ENCODE results near the gene CRB3. TPM values are rescaled to one million over a fixed set of nuclear protein-coding genes. Genes with fewer than 3 reads are reported as not detected.

CRB3 gene
- total and polyA plus RNA-seq, 2 of the 13 experiments (the other 11 are each of a cell fraction or from before 2014, with no cell fraction given): 10.6 to 25.6 TPM

GRCh38 chr19:6464070-6464873 is at the start of gene CRB3 (continued):
- TF ChIP-seq ELF1 (CRISPR knock-in tag; IDR thresholded peaks at IDR 0.05): peak; percentile 97
- no peak for TF ChIP-seq ZNF547 (CRISPR knock-in tag; IDR thresholded peaks at IDR 0.05)
- TF ChIP-seq ZNF777 (CRISPR knock-in tag; IDR thresholded peaks at IDR 0.05): peak; percentile 99
- peak; percentile 35 for TF ChIP-seq TEAD3 (CRISPR knock-in tag; optimal IDR thresholded peaks at IDR 0.05; ENCODE audit: borderline replicate concordance)
- peak; percentile 26; the same call in 1 of the 2 replicates for TF ChIP-seq ARID5B (CRISPR knock-in tag; IDR thresholded peaks at IDR 0.05)
- TF ChIP-seq ZNF224 (CRISPR knock-in tag; IDR thresholded peaks at IDR 0.05): peak; percentile 77; the same call in 1 of the 2 replicates
- peak; percentile 89 for TF ChIP-seq GABPB1 (CRISPR knock-in tag; IDR thresholded peaks at IDR 0.05)
- no peak for TF ChIP-seq ZNF235 (CRISPR knock-in tag; IDR thresholded peaks at IDR 0.05; ENCODE audit: borderline replicate concordance)
- peak; percentile 61 for TF ChIP-seq ZNF407 (CRISPR knock-in tag; IDR thresholded peaks at IDR 0.05; ENCODE audit: not compliant biosample characterization)
- peak; percentile 61 for TF ChIP-seq THAP11 (CRISPR knock-in tag; IDR thresholded peaks at IDR 0.05)
- TF ChIP-seq HOXA7 (CRISPR knock-in tag; IDR thresholded peaks at IDR 0.05): no peak
- TF ChIP-seq ZNF337 (CRISPR knock-in tag; IDR thresholded peaks at IDR 0.05; ENCODE audit: borderline replicate concordance, low read depth): 0 out of 2 replicates have a peak, but pooled peaks have one; percentile 58
- 0 out of 2 replicates have a peak, but pooled peaks have one; percentile 83 for TF ChIP-seq DZIP1 (CRISPR knock-in tag; IDR thresholded peaks at IDR 0.05)

Data from HepG2 (cell line).